Motor neuron (in vitro differentiated cells): ENCODE measurements around the gene BICC1. TPM values are rescaled to one million over a fixed set of nuclear protein-coding genes. Genes with fewer than 3 reads are reported as not detected.

Experiments used
- ATAC-seq, 8 experiments: fragments of 200-7000 bp; cut with Tn5 transposase; replicated peaks in 6 of 8; 2 replicates each; pipeline ENCODE4 v1.8.0; 2021; ENCODE audit warnings: mild to moderate bottlenecking in 8 of 8, moderate library complexity in 8 of 8
- H3K27ac ChIP-seq, 2 donors: fragments of 250-450 bp; sonication (Bioruptor Pico); 2 replicates each; pipeline ENCODE4 v1.9.0; 2021; ENCODE audit warnings: antibody characterized with exemption in 2 of 2, mild to moderate bottlenecking in 2 of 2, moderate library complexity in 1 of 2
- H3K4me1 ChIP-seq, 2 donors: fragments of 250-450 bp; sonication (Bioruptor Pico); replicated peaks in 1 of 2; 2 replicates each; pipeline ENCODE4 v1.6.1; 2021; ENCODE audit warnings: antibody characterized with exemption in 2 of 2, mild to moderate bottlenecking in 2 of 2, moderate library complexity in 1 of 2
- H3K4me3 ChIP-seq, 5 donors: fragments of 250-450 bp; sonication (Bioruptor Pico); 2 replicates each; pipeline ENCODE4 v1.9.0; 2021; ENCODE audit warnings: antibody characterized with exemption in 5 of 5, mild to moderate bottlenecking in 5 of 5, moderate library complexity in 4 of 5
- WGBS, 10 experiments: fragments of 450-650 bp; shearing (Covaris generic); methylation state at CpG; one replicate each; pipeline ENCODE4 v1.0.0; 2022; 5-methylcytosine and 5-hydroxymethylcytosine counted together
- in situ Hi-C, 9 experiments: fragments of 400-800 bp; cut with MboI; loops; one replicate each; pipeline ENCODE4 v1.15.0; 2021; ENCODE audit warnings: low sequenced_read_pairs in 9 of 9, low pct_unique_long_range_greater_than_20kb in 2 of 9; ENCODE audit not compliant: unreplicated experiment in 9 of 9
- total RNA-seq, 8 experiments: library from RNA; unstranded; fragments of 300-600 nt; gene quantifications; 2 replicates each; pipeline versions ENCODE4 v1.2.3 to v1.2.4, GENCODE V29; 2022

BICC1 gene
- total RNA-seq, 8 experiments from 2014 or later, result 0.15 to 28.2 (median 3.2) TPM

DNA sequence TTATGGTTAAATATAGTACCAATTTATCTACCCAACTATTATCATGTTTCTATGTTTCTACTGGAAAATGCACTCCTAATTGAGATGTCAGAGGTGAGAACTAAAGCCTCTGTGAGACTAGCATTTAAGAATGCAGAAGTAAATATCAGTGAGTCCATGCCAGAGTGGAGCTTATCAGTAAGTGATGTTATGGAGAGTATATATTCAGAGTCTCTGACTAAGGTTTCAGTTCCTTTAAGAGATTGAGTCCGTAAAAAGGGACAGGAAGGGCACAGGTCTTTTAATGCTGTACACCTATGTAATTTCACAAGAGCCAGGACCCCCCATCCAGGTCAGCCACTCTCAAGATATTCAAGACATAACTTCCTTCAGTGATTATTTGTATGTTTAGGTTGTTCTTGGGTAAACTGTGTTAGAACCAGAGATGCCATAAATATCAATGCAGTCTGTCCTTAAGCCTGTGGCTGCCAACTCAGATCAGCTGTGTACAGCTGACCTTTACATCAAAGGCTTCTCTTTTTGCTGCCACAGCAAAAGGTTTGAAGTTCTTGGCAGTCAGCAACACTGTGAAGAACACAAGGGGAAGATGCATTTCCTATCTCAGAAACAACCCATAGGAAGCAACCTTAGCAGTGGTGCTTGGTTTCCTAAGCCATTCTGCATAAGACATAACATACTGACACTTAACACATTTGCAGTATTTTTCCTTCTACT, 244.8 kb downstream of the BICC1 start:
- in situ Hi-C loops, result loop anchor here in 1 of 9 experiments (25.0 kb wide), 1 partner anchor 220 kb away; no protein-coding TSS in a partner anchor
- Histone ChIP-seq H3K4me3 (no peak overlapping the region), H3K4me1 (peaks cover 8 to 38% of the 10 kb centered on the region in 2 donors), H3K27ac (no peak overlapping the region)
- WGBS, 10 experiments, result 45 to 100% (median 80%) methylated on average over 1 of the region's 1 CpG; no CpG with 5 or more reads in 5 of the 10 experiments
- peak in 1 of 8 experiments; percentile 67 for ATAC-seq

DNA sequence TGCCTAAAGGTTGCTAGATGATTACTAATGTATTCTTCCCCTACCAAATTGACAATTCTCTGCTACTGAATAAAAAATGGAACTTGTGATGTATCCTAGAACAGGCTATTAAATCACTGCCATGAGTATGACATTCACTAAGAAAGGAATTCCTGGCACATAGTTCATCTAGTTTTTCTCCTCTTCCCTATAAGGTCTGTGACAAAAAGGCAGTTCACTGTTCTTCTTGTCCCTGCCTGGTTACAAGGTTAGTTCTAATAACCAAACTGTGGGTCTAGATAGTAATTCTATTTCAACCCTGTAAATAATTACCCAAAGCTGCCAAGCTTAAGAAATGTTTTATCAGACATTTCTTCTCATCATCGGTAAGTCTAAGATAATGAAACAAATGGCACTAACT, 245.6 kb downstream of the BICC1 start:
- no peak overlapping the region for H3K4me3 ChIP-seq
- peak in 1 of 8 experiments; percentile 64 for ATAC-seq
- peaks cover 4 to 36% of the 10 kb centered on the region in 2 donors for H3K4me1 ChIP-seq
- WGBS, 10 experiments, result 0 to 100% (median 80%) methylated on average over 1 of the region's 1 CpG
- H3K27ac ChIP-seq, result no peak overlapping the region
- in situ Hi-C loops, result loop anchor here in 1 of 9 experiments (25.0 kb wide), 1 partner anchor 221 kb away; no protein-coding TSS in a partner anchor

DNA sequence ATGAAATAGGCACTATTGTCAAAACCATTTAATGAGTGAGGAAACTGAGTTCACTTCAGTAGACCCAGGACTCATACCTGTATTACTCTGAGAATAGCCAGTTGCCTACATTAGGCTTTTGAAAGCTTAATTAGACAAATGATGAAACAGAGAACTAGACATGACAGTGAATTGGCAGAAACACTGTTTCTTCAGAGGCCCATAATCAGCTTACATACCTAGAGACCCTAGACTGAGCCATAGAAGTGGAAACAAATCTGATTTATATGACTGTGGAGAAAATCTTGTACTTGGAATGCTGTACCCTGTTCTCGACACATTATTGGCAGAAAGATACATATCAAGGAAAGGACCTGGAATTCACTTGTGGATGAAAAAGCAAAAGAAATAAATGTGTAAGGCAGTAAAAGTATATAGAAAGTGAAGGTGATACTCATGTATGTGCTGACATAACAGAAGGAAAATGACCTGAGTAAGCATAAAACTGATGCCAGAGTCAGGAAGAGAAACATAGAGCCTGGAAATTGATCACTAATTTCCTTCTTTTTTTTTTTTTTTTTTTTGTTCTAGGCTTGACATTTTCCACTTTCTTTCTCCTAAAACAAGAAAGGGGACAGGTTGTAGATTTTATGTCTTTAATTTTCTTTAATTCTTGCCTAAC, 251.5 kb downstream of the BICC1 start:
- Histone ChIP-seq H3K4me1 (no peaks in the 10 kb centered on the region), H3K4me3 (no peak overlapping the region), H3K27ac (no peak overlapping the region)
- 18 to 100% (median 90%) methylated on average over 1 of the region's 1 CpG; no CpG with 5 or more reads in 2 of the 10 experiments for WGBS, 10 experiments
- no peak for ATAC-seq
- in situ Hi-C loops, result loop anchor here in 1 of 9 experiments (25.0 kb wide), 1 partner anchor 227 kb away; no protein-coding TSS in a partner anchor

DNA sequence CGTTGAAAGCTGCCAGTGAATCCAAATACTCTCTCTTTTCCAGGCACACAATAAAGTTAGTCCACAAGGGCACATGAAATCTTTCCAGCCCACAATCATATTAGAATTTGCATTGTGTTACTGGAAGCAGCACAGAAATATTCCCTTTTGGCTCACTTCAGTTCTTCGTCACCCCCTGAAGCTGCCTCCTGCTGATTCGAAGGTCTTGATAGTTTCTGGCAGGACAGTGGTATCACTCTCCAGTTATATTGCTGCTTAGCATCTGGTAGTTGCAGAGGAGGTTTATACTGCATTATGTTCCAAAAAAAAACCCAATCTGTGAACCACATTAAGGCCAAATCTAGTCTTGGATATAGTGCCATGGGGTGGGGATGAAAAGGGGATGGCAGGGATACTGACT, 253.2 kb downstream of the BICC1 start:
- Histone ChIP-seq H3K4me1 (no peaks in the 10 kb centered on the region), H3K27ac (no peak overlapping the region), H3K4me3 (no peak overlapping the region)
- in situ Hi-C loops, result loop anchor here in 1 of 9 experiments (25.0 kb wide), 1 partner anchor 229 kb away; no protein-coding TSS in a partner anchor
- WGBS, 10 experiments, result 37 to 93% (median 74%) methylated on average over 1 to 3 of the region's 3 CpGs; no CpG with 5 or more reads in 2 of the 10 experiments
- ATAC-seq, result no peak

DNA sequence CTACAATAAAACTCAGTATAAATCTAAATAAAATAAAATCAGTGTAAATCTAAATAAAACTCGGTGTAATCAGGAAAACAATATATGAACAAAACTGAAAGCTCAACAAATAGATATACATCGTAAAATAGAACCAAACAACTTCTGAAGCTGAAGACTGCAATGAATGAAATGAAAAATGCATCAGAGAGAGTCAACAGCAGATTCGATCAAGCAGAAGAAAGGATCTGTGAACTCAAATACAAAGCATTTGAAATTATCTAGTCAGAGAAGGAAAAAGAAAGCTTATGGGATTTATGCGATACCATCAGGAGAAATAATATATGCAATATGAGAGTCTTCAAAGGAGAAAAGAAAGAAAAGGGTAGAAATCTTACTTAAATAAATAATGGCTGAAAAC, 255.0 kb downstream of the BICC1 start:
- in situ Hi-C loops, result loop anchor here in 1 of 9 experiments (25.0 kb wide), 1 partner anchor 230 kb away; no protein-coding TSS in a partner anchor
- 68 to 100% (median 89%) methylated on average over 1 to 4 of the region's 4 CpGs for WGBS, 10 experiments
- Histone ChIP-seq H3K4me1 (no peaks in the 10 kb centered on the region), H3K4me3 (no peak overlapping the region), H3K27ac (no peak overlapping the region)
- ATAC-seq, result no peak

DNA sequence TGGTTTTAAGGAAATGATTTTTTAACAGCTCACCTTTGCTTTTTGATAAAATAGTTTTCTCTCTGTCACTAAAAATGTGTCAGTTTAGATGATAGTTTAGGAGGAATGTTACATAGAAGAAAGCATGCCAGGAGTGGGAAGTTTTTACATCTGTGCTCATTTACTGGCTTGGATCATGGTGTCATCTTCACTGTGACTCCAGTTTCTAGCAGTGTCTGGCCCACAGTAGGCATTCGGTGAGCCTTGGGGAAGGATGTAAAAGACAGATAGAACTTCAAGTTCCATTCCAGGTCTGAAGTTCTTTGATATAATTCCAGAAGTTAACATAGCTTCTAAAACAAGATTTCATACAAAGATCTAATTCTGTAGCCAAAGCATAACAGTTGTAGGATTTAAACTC, 259.2 kb downstream of the BICC1 start:
- in situ Hi-C loops, result loop anchor here in 1 of 9 experiments (25.0 kb wide), 1 partner anchor 235 kb away; no protein-coding TSS in a partner anchor
- H3K4me1 ChIP-seq, result no peaks in the 10 kb centered on the region
- ATAC-seq, result no peak
- WGBS, 10 experiments, result 0 to 100% (median 71%) methylated on average over 1 of the region's 1 CpG; no CpG with 5 or more reads in 1 of the 10 experiments
- H3K4me3 ChIP-seq, result no peak overlapping the region
- no peak overlapping the region for H3K27ac ChIP-seq

DNA sequence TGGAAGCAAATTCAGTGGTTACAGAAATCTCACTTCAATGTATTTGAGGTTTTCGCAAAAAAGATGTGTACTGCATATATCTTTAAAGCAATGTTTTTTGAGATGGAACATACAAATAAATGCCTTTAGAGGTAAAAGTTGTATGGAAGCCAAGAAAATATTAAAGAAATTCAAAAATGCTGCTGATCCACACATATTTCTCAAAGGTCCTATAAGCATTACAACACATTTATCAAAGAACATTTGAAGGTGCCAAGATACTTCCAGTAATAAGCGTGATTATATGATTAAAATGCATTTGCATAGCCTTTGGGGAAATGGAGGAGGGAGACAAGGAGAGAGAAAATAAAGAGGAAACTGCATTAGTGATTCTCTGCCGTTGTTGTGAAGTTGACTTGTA, 260.1 kb downstream of the BICC1 start:
- no peak for ATAC-seq
- H3K27ac ChIP-seq, result no peak overlapping the region
- no peak overlapping the region for H3K4me3 ChIP-seq
- 67 to 100% (median 88%) methylated on average over 1 to 3 of the region's 3 CpGs; no CpG with 5 or more reads in 1 of the 10 experiments for WGBS, 10 experiments
- in situ Hi-C loops, result loop anchor here in 1 of 9 experiments (25.0 kb wide), 1 partner anchor 235 kb away; no protein-coding TSS in a partner anchor
- H3K4me1 ChIP-seq, result no peaks in the 10 kb centered on the region

DNA sequence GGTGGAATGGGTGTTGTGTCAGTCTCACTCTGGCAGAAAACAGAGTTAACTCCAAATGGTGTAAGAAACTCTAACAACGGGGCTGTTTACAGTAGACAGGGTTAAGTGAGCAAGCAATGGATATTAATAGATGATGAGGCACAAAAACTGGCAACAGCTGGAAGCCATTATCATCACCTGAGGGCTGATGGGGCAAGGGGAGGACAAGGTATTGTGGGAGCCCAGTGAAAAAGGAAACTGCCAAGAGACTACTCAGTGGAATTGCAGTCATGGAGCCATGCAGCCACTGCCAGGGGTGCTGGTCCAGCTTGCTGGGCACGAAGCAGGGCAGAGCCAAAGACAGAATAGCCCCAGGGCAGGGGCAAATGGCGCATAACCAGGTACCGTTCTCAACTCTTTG, 260.7 kb downstream of the BICC1 start:
- H3K4me3 ChIP-seq, result no peak overlapping the region
- no peak for ATAC-seq
- H3K27ac ChIP-seq, result no peak overlapping the region
- H3K4me1 ChIP-seq, result no peaks in the 10 kb centered on the region
- in situ Hi-C loops, result loop anchor here in 1 of 9 experiments (25.0 kb wide), 1 partner anchor 236 kb away; no protein-coding TSS in a partner anchor
- 40 to 100% (median 87%) methylated on average over 1 to 4 of the region's 4 CpGs for WGBS, 10 experiments

DNA sequence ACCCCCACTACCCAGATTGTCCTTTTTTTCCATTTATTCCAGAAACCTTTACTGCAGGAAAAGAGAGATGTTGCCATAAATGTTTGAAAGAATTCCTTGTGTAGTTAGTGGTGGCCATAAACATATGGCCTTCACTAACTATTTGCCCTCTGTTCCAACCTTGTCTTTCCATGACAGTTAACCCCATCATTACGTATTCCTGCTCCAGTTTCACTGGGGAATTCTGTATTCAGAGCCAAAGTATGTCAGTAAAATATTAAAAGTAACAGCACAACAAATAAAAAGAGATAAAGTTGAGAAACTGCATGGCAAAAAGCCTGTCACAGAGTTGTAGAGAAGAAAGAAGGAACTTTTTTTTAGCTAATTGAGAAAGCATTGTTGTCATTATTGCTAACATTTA, 261.3 kb downstream of the BICC1 start:
- H3K27ac ChIP-seq, result no peak overlapping the region
- 0 to 100% (median 78%) methylated on average over 1 of the region's 1 CpG; no CpG with 5 or more reads in 1 of the 10 experiments for WGBS, 10 experiments
- in situ Hi-C loops, result loop anchor here in 1 of 9 experiments (25.0 kb wide), 1 partner anchor 237 kb away; no protein-coding TSS in a partner anchor
- H3K4me3 ChIP-seq, result no peak overlapping the region
- no peaks in the 10 kb centered on the region for H3K4me1 ChIP-seq
- no peak for ATAC-seq

DNA sequence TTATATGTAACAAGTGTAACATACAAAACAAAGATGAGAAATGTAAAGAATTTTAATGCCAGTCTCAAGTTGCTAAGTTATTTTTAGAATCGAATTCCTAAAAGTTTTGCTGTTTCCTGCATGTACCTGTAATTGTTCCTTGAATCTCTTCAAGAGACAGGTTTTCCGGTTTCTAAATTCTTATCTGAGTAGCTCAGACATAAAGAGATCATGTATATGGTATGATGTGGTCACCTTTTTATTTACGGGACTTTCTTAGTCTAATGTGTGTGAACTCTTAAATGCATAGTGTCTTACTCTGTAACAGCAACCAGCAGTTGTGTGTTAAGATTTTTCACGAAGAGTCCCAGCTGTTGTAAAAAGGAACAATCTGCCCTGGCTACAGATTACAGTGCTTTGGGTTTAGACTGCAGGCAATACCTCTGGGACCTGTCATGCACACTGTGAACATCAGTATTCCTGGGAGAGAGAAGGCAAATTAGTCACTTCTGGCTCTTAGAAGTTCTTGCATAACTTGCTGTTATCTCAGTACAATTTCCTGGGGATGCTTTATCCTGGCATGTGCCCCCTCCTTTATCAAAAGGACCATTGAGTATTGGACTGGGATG, 263.4 kb downstream of the BICC1 start:
- H3K27ac ChIP-seq, result no peak overlapping the region
- in situ Hi-C loops, result loop anchor here in 3 of 9 experiments (25.0 kb wide), 4 partner anchors 411 to 836 kb away; partner anchors contain the start of gene PHYHIPL (in 1 of the 3)
- H3K4me3 ChIP-seq, result no peak overlapping the region
- WGBS, 10 experiments, result 5 to 93% (median 79%) methylated on average over 1 to 4 of the region's 4 CpGs
- no peaks in the 10 kb centered on the region for H3K4me1 ChIP-seq
- no peak for ATAC-seq

DNA sequence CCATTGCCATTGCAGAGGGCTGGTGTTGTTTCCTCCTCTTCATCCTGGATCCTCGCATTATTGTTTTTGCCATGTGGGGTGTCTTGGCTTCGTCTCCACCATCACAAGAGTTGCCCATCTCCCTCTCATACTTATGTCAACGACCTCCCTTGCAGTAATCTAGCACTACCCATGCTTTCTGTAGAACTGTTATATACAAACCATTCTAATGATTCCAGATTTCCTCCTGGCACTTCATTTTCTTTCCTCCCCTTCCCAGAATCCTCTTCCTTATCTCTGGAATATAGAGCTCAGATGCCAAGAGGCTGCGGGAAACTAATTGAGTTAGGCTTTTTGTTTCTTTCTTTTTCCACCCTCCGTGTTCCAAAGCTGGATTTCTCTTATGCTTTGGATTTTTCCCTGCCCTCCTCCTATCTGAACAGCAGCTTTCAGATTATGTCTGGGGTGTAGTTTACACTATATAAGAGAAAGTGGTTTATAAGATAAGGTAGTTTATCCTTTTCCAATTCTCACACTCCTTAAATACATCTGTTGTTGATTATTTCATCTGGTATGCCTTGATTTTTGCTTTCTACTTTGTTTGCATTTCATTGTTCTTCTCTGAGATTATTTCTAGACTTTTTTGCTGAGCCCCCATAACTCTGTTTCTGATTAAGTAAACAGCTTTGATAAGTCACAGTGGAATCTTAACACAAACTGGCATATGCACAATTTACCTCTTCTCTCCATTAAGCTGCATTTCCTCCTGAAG, 264.1 kb downstream of the BICC1 start:
- in situ Hi-C loops, result loop anchor here in 3 of 9 experiments (25.0 kb wide), 4 partner anchors 411 to 836 kb away; partner anchors contain the start of gene PHYHIPL (in 1 of the 3)

DNA sequence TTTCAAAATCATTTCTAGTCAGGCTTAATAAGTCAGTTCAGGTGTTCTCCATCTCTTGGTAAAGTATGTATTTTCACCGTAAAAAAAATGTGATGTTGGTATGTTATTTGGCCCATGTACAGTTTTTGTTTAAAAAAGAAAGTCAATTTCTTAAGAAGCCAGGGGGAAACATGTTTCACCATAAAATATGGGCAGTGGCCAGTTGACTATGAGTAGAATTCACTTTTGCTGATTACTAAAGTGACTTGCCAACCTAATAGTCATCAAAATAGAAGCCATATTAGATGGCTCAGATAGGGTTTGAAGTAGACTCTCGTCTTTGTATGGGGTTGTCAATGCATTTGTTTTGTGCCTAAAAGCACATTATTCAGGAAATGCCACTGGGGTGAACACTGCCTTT, 266.3 kb downstream of the BICC1 start:
- ATAC-seq, result no peak
- H3K4me3 ChIP-seq, result no peak overlapping the region
- H3K27ac ChIP-seq, result no peak overlapping the region
- in situ Hi-C loops, result loop anchor here in 3 of 9 experiments (25.0 kb wide), 4 partner anchors 408 to 833 kb away; partner anchors contain the start of gene PHYHIPL (in 1 of the 3)
- H3K4me1 ChIP-seq, result peaks cover 0 to 7% of the 10 kb centered on the region in 2 donors
- 14 to 100% (median 67%) methylated on average over 1 to 2 of the region's 2 CpGs; no CpG with 5 or more reads in 1 of the 10 experiments for WGBS, 10 experiments

More for the DNA sequence above, 264.1 kb downstream of the BICC1 start:
- Histone ChIP-seq H3K4me3 (no peak overlapping the region), H3K27ac (no peak overlapping the region), H3K4me1 (no peaks in the 10 kb centered on the region)
- 0 to 100% (median 86%) methylated on average over 1 to 5 of the region's 5 CpGs for WGBS, 10 experiments
- ATAC-seq, result no peak
